OCI-LY3 (cell line): ENCODE results near the gene CMSS1.

Source experiments
- CTCF ChIP-seq: fragments of 200-600, 300-600 bp; sonication (generic); IDR thresholded peaks from 2 replicates; pipeline ENCODE4 v1.5.1; 2014; ENCODE audit warnings: antibody characterized with exemption, low read length, low read depth
- EZH2phosphoT487 ChIP-seq: fragments of 200-600 bp; shearing (Covaris generic); IDR thresholded peaks from 2 replicates; pipeline ENCODE4 v1.6.1; 2018; ENCODE audit warnings: antibody characterized with exemption, mixed run types, low read depth

- TF ChIP-seq CTCF (no peak), EZH2phosphoT487 (no peak)
These were observed 289.7 kb downstream of the CMSS1 start for GRCh38 chr3:100107221-100107814.
